HG02981 (cell line): Measurements from ENCODE around the gene HOXD11.

Experiments used
- ATAC-seq: cut with Tn5 transposase; IDR thresholded peaks from one replicate; pipeline ENCODE4 v1.9.1; 2021; ENCODE audit warnings: mild to moderate bottlenecking, moderate library complexity; ENCODE audit not compliant: unreplicated experiment

Gene HOXD11

DNA sequence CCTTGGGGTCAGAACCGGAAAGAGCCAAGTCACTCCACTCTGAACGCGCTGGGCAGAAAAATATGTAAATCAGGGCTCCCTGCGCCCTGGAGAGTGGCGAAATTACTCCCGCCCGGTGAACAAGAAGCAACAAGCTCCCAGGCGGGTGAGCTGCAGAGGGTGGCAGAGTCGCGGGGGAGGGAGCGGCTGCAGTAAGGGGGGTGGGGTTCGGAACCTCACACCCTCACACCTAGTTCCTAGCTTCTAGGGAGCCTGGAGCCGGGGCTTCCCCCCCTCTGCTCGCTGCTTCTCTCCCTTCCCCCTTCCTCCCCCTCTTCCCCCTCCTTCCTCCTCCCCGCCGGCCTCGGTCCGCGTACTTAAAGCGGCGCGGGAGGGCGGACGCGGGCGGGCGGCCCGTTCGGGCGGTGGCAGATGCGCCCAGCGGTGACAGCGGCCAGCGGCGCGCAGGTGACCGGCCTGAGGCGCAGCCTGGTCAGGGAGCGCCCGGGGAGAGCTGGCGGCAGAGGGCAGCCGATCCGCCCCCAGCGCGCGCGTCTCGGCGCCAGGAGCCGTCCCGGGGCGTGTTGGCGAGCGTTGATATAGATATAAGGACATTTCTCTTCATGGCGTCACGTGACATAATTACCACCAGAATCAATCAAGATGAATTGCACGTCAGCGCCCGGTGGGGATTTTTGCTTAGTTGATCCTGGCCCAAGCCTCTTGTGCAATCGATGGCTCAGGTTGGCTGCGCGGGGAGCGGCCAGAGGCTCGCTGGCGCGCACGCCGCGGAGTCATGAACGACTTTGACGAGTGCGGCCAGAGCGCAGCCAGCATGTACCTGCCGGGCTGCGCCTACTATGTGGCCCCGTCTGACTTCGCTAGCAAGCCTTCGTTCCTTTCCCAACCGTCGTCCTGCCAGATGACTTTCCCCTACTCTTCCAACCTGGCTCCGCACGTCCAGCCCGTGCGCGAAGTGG, at the start of gene HOXD11:
Gene HOXD11, plus strand, starts transcription at position 700 of the 959 bp plus-strand sequence. Its CDS starts 76 bp downstream, at position 776.
- ATAC-seq = no peak

DNA sequence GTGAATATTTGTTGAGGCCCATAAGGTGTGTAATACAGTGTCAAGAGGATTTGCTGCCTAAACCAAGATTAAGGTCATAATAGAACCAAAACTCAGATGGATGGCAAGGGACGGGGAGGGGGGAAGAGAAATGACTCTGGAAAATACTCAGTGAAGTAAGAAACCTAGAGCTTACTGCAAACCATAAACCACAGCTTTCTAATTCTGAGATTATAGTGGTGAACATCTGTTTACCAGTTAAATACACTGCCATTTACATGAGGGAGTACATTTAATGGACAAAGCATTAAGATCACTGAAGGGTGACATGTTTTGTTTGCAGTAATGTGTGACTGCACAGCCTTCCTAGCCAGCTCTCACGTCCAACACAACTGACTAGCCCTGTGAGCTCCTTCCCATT, 43.1 kb upstream of the HOXD11 start:
- no peak for ATAC-seq

DNA sequence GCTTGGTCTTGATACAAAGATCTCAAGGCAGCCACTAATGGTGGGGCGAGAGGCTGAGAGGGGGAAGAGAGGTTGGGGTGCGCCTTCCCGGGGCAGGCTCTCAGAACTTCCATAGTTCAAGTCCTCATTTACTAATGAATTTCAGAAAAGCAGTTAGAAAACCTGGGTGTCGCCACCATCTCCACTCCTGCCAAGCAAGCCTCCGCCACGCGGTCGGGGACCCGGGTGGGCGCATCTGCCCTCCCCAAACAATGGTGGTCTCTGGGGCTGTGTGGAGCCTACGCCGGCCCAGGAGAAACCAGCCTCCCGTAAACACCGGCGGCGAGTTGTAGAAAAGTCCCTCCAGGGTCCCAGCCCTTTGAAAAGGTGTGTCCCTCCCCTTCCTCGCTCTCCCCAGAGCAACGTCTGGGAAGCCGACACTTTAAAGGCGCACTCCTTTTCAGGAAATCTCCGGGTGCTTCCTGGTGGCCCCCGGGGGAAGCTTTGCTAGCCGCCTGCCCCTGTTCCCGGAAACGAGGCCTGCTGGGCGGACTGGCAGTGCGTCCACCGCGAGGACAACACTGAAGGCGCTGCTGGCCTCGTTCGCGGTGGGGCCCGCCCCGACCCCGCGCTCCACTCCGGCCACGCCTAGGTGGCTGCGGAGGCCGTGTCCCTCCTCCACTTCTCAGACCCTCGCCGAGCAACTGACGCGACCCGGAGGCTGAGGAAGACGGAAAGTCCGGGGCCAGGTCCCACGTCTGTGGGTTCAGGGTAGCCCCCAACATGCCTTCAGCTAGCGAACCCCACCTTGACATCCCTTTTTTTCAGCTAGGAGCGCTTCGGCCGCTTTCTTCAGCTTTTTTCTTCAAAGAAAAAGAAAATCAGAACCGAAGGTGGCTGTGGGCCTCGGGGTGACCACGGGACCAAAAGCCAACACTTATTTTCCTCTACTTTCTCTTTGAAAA, 40.2 kb upstream of the HOXD11 start:
- ATAC-seq = no peak

DNA sequence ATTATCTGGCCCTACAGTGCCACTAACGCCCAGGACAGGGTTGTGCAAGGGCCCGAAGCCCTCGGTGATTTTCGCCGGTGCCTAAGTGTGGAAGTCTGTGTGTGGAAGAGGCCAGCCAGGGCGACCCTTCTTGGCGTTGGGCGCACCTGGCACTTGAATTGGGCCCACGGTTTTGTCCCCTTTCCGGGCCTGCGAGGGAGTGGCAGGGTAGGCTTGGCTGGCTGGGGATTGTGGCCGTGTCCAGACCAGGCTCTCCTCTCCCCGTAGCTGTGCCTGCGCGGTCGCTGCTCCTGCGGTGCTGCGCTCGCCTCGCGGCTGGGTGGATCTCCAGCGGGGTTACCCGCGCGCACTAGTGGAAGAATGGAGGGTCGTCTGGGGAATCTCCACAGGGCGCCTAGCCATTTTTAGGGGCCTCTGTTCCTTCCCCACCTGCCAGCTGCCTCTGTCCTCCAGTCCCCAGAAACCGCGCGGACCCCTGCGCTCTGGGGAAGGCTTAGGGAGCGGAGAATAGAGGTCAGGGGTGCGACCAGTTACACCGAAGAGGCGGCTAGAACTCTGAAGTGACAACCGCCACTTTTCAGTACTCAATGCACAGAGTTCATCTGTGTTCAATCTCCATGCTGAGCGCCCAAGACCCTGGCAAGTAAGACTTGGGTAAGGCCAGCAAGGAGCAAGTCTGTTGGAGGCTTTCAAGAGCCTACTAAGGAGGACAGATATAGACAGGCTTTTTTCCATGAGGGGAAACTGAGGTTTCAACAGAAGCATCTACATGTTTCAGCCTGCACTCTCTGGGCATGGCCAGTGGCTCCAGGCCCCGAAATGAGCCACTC, 39.3 kb upstream of the HOXD11 start:
- no peak for ATAC-seq

DNA sequence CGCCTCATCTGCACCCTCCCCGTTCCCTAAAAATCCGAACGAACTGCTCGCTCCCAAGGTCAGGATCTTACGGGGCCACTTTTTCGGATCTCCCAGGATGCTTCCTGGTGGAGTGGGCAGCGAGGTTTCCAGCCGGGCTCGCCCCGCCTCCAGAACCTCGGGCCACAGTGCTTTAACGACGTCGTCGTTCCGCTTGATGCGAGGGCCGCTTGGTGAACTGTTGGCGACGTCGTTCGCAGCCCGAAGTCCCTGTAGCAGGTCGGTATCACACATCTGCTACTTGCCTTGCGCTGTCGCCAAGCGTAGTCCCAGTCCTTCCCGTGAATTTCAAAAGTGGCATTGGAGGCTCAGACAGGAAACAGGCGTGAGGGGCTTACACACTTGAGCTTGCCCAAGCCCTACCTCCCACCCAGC, 38.7 kb upstream of the HOXD11 start:
- no peak for ATAC-seq

DNA sequence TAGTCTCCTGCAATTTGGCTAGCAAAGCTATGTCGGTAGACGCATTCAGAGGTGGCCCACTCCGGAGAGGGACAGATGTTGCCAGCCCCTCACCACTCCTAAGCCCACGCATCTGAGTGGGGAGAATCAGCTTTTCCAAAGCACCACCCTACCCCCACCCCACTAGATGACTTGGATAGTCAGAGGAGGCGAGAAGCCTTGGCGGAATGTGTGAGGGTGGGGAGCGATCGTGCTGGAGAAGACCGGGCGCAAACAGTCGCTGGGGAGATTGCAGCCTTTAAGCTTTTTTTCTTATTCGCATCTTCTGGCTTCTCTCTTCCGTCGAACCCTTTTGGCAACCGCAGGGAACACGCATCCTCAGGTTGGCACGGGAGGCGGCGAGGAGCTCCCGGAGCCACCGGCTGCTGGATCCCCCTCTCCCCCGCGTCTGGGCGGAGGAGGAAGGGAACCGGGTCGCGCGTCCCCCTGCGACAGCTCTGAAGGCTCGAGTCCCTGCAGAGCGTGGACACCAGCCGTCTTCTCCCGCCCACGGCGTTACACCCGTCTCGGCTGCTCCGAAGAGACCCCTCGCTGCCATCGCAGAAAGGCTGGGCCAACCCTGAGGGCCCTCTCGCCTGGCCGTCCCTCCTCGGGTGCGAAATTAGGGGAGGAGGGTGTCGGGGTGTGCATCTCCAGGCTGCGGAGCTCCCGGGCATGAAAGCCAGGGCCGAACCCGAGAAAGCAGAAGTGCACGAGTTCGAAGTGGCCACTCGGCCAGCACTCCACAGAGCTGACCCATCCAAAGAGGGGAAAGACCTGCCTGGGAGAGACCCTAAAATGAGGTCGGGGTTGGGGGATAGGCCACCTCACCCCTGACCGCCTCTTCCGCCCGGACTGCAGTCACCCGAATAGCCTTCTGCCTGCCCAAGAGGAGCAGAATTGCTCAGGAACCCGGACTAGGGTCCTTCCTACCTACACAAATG, 35.5 kb upstream of the HOXD11 start:
- ATAC-seq = no peak

DNA sequence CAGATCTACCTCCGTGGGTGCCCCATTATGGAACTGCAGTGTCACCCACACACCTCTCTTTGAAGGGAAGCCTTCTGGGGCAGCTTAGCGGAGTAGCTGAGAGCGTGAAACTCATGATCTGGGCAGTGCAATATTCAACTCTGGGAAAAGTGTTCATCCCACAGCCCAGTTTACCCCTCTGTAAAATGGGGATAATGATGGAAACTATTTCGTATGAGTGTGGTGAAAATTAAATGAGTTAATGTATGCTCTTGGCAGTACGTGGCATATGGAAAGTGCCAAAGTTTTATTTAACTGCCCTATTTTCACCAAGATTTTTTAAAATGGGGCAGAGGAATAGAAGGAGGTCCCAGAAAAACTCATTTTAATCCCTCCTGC, 34.8 kb upstream of the HOXD11 start:
- no peak for ATAC-seq

DNA sequence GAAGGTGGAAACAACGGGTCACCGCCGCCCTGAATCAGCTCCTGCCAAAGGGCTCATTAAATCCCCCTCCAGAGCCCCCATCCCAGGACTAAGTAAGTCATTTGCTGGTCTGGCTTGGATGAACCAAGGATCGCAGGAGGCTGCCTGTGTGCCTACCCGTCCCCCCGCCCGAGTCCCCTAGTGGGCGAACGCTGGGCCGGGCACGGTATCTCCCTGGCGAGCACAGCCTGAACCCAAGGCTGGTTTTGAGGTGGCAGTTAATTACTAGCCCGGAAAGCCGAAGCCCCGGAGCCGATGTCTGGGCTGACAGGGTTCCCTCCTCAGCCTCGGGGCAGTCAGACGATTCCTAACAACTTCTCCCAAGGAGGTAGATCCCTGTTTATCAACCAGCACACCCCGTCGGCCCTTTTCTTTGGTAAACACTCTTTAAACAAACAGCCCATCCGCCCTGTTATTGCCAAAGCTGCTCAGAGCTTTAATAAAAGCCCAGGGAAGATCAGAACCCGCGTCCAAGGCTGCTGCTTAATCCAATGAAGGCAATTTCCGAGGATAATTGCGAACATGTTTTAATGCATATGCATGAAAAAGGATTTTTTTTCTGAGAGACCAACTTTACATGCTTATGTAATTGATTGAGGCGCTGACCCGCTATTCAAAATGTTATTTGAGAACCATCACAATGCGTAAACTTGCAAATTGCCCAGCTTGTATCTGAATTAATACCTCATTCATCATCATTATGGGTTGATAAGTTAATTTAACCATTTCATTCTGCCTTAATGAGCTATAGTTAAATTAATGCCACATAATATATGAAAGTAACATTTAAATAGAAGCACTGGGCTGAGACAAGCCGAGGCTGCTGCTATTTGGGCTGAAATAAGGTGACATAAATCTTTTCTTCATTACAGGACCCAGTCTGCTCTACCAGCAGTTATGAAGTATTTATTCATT, 33.9 kb upstream of the HOXD11 start:
- ATAC-seq = no peak

DNA sequence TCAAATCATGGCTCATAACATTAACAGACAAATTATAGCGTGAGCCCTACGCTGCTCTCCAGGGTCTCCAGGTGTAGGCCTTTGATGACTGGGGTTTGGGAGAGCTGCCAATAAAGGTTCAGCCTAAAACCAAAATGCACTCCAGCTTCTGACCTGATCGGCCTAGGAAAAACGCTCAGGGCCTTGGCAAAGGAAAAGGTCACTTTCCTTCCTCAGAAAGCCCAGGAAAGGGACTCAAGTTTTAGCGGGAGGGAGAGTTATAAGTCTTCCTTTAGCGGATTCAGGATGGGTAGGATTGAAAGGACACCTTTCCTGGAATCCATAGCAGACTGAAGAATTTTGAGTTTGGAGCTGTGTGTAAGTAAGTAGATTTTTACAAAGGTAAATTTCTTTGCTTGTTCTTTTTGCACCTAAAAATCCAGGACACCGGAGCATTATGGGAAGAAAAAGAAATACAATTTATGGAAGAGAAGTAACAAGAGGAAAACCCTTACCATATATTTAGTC, 32.1 kb upstream of the HOXD11 start:
- ATAC-seq = no peak

DNA sequence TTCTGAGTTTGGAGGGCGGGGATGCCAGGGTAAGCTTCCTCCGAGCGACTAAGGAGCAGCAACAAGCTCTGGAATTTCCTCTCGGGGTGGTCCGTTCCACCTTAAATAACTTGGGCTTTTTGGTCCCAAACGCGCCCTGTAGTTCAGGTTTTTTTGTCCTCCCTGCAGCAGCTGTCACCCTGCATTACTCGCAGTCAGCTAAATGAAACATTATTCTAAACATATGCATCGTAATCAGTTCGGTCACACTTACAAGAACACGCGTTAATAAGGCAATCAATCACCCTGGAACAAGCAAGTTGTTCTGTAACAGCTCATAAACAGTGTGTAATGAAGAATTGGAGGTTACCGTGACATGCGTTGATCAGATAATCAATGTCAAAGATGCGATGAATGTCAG, 31.6 kb upstream of the HOXD11 start:
- no peak for ATAC-seq

DNA sequence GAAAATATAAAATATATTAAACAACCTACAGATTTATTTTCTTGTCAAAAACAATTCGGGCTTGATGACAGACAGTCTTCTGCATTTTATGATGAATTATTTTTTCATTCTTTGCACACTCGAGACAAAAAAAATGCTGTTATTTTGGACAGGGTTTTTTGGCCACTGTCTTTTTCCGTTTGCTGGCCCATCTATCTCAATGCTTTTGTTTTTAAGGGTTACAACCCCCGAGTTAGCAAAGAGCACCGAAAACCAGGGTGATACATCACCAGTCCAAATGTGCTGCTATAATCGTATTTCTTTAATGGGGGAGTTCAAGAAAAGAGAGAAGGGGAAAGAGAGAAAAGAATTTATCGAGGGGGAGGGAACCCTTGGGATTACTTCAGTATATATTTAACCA, 31.0 kb upstream of the HOXD11 start:
- no peak for ATAC-seq

DNA sequence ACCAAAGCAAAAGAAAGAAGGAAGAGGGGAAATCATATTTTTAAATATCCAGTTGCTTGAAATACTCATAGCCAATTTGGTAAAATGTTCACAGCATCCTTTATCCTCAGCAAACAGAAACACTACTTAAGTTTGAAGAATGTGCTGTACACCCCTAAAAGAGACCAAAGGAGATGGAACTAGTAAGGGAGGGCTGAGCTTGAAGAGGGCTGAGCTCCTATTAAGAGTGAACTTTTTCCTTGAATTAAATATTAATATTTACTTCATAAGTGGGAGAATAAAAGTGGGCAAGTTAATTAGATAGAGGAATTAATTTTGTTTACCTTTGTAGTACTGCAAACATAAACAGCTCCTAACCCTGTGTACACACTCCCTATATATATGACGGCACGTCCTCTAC, 30.3 kb upstream of the HOXD11 start:
- ATAC-seq = no peak

DNA sequence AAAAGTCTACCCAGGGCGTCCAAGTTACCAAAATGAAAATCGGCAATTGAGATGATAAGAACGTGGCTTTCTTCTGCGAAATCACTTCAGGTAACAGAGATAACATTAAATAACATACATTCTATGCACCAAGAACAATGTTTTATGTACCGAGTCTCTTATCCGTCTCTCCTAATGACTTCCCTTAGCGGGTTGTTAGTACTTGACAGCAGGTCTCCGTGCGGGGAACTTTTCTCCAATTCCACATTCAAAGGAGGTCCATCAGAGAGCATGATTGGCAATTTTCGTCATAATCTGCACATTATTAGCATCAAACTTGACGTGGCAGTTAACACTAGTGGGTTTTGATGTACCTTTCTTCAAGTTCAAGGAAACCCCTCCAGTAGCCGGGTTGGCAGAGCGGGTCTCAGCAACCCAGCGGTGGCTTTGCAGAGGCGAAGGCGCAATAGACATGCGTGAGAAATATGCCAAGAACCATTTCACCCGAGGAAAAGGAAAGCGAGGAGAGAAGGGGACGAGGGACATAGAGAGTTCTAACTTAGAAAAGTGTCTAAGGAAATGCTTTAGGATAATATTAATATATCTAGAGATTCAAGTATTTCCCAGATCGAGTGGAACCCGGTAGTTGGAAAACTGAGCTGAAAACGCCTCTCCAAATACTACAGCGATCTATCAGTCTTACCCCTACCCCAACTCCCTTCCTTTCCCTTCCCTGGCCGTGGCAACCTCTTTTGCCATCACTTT, 28.4 kb upstream of the HOXD11 start:
- ATAC-seq = no peak

DNA sequence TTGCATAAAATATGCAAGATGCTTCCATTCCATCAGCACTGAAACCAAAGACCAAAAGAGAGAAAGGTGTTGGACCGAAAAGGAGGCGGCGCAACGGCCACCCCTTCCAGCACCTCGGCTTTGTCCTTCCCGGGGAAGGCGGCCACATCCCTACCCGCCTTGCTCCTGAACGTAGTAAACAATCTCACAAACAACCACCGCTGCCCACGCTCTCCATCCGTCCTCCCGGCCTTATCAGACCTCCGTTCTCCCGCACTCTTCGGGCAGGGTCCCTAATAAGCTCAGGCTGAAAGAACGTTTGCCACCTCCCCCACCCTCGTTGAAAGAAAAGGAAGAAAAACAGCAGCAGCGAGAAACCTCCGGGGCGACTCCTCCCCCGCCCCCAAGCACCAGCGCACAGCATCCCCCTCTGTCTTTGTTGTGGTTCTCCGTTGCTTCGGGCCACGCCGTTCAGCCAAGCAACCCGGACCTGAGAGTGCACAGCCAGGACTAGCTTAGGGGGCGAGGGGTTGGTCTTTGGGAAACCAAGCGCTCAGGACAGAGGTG, 27.7 kb upstream of the HOXD11 start:
- ATAC-seq = no peak

DNA sequence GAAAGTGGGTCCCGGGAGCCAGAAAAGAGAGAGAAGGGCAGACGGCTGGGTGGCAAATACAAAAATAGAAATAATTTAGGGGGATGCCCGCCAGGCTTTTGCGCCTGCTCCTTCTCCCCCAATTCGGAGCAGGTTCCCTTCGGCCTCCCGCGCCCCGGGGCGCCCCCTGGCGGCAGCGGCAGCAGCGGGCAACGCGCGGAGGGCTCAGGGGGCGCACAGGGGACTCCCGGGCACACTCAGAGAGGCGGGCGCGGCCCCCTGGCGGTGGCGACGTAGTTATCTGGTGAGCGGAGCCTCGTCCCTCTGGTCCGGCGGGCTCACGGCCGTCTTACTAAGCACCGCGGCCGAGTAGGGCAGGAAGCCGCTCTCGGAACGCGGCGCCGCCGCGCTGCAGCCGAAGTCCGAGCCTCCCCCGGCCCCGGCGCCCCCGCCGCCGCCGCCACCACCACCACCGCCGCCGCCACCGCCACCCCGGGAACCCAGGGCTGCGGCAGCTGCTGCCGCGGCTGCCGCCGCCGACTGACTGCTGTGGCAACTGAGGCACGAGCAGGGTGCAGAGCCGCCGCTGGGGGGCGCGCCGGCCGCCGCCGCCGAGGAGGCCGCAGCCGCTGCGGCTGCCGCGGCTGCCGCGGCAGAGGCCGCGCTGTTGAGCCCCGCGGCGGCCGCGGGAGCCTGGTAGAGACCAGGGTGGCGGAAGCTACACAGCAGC, 27.1 kb upstream of the HOXD11 start:
- ATAC-seq = no peak

DNA sequence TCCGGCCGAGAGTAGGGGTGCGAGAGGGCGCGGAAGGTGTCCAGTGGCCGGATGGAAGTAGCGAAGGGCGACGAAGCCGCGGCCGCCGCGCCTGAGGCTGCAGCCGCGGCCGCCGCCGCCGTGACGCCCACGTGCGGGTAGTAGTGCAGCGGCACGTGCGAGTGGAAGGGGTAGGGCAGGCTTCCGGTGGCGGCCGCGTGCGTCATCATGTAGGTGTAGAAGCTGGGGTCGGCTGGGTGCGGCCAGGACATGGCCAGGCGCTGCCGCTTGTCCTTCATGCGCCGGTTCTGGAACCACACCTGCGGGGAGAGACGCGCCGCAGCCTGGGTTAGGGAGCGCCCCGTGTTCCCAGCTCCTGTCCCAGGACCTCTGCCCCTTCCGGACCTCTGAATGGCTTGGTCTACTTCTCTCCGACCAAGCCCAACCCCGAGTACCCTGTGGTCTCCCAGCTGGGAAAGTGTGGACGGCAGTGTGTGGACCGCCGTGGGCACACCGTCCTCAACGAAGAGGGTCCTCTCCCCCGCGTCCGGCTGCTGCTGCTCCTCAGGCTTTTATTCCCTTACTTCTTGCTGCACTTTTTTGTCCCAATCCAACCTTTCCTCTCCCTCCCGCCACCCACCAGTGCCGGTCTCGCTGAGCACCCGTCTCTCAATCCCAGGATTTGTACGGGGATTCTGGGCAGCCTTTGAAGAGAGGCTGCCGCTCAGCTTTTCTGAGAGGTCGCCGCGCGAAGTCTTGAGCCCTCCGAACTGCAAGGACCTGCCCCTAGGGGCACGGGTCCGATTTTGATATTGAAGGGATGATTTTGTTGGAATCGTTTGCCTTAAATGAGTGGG, 26.3 kb upstream of the HOXD11 start:
- ATAC-seq = no peak
